Neural cell (in vitro differentiated cells): ENCODE data around the gene ANO9.

Source experiments
- CTCF ChIP-seq: fragments of 450-650 bp; IDR thresholded peaks from 2 replicates; pipeline ENCODE4 v1.5.1; 2014; ENCODE audit warnings: antibody characterized with exemption, mild to moderate bottlenecking, moderate library complexity; ENCODE audit not compliant: poor library complexity, severe bottlenecking
- EZH2 ChIP-seq: fragments of 200-600, 300-800 bp; shearing (Covaris generic), sonication (generic); IDR thresholded peaks from 2 replicates; pipeline ENCODE4 v1.6.1; 2014; ENCODE audit warnings: antibody characterized with exemption, low read length, borderline replicate concordance, mild to moderate bottlenecking; ENCODE audit not compliant: insufficient read depth, poor library complexity, severe bottlenecking
- TAF1 ChIP-seq: IDR thresholded peaks from 2 replicates; pipeline ENCODE4 v1.6.1; 2012; ENCODE audit warnings: low read depth

DNA sequence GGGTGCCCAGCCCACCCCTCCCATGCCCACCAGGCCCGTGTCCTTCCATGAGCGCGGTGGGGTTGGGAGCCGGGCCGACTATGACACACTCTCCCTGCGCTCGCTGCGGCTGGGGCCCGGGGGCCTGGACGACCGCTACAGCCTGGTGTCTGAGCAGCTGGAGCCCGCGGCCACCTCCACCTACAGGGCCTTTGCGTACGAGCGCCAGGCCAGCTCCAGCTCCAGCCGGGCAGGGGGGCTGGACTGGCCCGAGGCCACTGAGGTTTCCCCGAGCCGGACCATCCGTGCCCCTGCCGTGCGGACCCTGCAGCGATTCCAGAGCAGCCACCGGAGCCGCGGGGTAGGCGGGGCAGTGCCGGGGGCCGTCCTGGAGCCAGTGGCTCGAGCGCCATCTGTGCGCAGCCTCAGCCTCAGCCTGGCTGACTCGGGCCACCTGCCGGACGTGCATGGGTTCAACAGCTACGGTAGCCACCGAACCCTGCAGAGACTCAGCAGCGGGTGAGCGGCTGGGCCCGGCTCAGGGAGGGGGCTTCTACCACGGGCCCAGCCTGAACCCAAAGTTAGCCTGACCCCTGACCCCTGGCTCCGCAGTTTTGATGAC is 44.8 kb downstream of the ANO9 start:
- TF ChIP-seq EZH2 (no peak), CTCF (no peak), TAF1 (no peak)
